SJSA1 (cell line): Measurements from ENCODE around the gene SLC25A1. TPM values are rescaled to one million over a fixed set of nuclear protein-coding genes. Genes with fewer than 3 reads are reported as not detected.

ENCODE experiments used
- DNase-seq, 2 experiments: peaks; one replicate each; pipeline ENCODE4 v3.0.0-alpha.2; 2015 to 2020; ENCODE audit warnings: low spot score in 2 of 2, low read depth in 1 of 2
- H3K27ac ChIP-seq: fragments of 250-450 bp; sonication (Bioruptor Pico); 2 replicates; pipeline ENCODE4 v1.5.1; 2020; ENCODE audit warnings: mild to moderate bottlenecking, moderate library complexity
- H3K27me3 ChIP-seq: fragments of 250-450 bp; sonication (Bioruptor Pico); replicated peaks from 2 replicates; pipeline ENCODE4 v1.5.1; 2020; ENCODE audit warnings: mild to moderate bottlenecking, moderate library complexity
- H3K36me3 ChIP-seq: fragments of 250-450 bp; sonication (Bioruptor Pico); 2 replicates; pipeline ENCODE4 v1.5.1; 2020; ENCODE audit warnings: mild to moderate bottlenecking
- H3K4me1 ChIP-seq: fragments of 250-450 bp; sonication (Bioruptor Pico); replicated peaks from 2 replicates; pipeline ENCODE4 v1.6.1; 2021; ENCODE audit warnings: mild to moderate bottlenecking
- H3K4me3 ChIP-seq: fragments of 250-450 bp; sonication (Bioruptor Pico); 2 replicates; pipeline ENCODE4 v1.5.1; 2020; ENCODE audit warnings: mild to moderate bottlenecking
- H3K9me3 ChIP-seq: fragments of 250-450 bp; sonication (Bioruptor Pico); replicated peaks from 2 replicates; pipeline ENCODE4 v1.5.1; 2020; ENCODE audit warnings: mild to moderate bottlenecking
- total RNA-seq: library from RNA; depleted of rRNA; stranded (reverse); fragments of >200 nt; shearing (Covaris generic); gene quantifications from 2 replicates; pipeline ENCODE4 v1.2.3, GENCODE V29; 2014; rRNA removed

SLC25A1 gene
- total RNA-seq, 1 experiment from 2014 or later: 118 TPM

- Histone ChIP-seq H3K4me3 (no peak overlapping the region), H3K4me1 (peaks cover under 1% of the 10 kb centered on the region; the same call in 1 of the 2 replicates), H3K36me3 (peaks cover 16% of the 10 kb centered on the region), H3K27ac (no peak overlapping the region), H3K9me3 (no peaks in the 10 kb centered on the region), H3K27me3 (no peaks in the 10 kb centered on the region)
- DNase-seq: no peak
Measured at GRCh38 chr22:19128009-19128401, 50.5 kb downstream of the SLC25A1 start.

GRCh38 chr22:19127329-19128008 lies 51.1 kb downstream of the SLC25A1 start:
- DNase-seq: no peak
- H3K9me3 ChIP-seq: no peaks in the 10 kb centered on the region
- H3K4me1 ChIP-seq: peaks cover 5% of the 10 kb centered on the region
- no peak overlapping the region for H3K27ac ChIP-seq
- no peak overlapping the region for H3K4me3 ChIP-seq
- peaks cover 10% of the 10 kb centered on the region for H3K36me3 ChIP-seq
- no peaks in the 10 kb centered on the region for H3K27me3 ChIP-seq

DNA sequence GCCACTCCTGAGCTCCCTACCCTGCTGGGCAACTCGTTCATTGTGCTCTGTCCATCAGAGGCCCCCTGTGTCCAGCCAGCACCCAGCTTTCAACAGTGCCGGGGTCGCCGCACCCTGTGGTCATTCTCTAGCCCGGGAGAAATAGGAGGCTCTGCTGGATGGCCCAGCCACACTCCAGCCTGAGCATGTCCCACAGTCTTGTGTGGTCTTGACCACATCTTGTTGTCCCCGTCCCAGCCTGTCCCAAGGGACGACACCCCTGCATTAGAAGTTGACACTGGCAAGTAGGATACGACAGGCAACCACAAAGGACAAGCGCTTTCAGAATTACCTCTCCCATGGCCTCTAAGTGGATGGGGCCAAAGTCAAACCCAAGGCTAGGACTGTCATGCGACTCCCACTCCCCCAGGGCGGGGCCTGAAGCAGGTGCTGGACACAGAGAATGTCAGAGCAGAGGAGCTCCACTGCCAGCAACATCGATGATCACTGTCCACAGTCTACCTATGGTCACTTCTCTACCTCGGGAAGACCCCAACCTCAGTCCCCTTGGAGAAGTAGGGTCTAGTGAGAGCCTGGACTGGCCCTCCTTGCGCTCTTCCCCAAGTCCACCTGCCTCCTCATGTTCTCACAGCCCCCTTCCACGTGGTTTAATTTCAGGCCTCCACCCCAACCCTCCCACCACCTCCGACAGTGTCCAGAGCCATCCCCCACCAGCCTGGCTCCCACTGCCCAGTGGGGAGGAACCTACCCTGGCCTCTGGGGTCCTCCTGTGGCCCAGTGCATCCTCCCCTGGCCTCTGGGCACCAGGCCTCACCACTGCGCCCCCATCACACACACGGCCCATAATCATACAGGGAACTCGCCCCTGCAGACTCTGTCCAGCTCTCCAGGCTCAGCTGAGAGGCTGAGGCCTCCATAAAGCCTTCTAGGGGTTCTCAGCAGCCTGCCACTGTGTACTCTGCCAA lies 51.9 kb downstream of the SLC25A1 start:
- no peak for DNase-seq
- H3K4me3 ChIP-seq: no peak overlapping the region

More for the DNA sequence above, 51.9 kb downstream of the SLC25A1 start:
- H3K27ac ChIP-seq: no peak overlapping the region
- H3K9me3 ChIP-seq: no peaks in the 10 kb centered on the region
- H3K4me1 ChIP-seq: peaks cover 5% of the 10 kb centered on the region
- no peaks in the 10 kb centered on the region for H3K27me3 ChIP-seq
- peaks cover 4% of the 10 kb centered on the region for H3K36me3 ChIP-seq

Other genes with a start within 250 kb of the SLC25A1 start
- gene PRODH, start 242.4 kb downstream of the SLC25A1 start, total RNA-seq: not detected in 2 replicates
- 51.1 and 62.2 TPM in 2 replicates for gene DGCR2, start 56.3 kb downstream of the SLC25A1 start, total RNA-seq
- gene TSSK2, start 47.4 kb downstream of the SLC25A1 start, total RNA-seq: not detected in 2 replicates
- gene ESS2, start 34.1 kb downstream of the SLC25A1 start, total RNA-seq: 7.6 and 21.2 TPM in 2 replicates
- not detected in 2 replicates for gene GSC2, start 28.4 kb downstream of the SLC25A1 start, total RNA-seq
- 7.3 and 17.1 TPM in 2 replicates for gene CLTCL1, start 113.0 kb upstream of the SLC25A1 start, total RNA-seq